HG03280 (cell line): ENCODE measurements around the gene GNAO1.

ENCODE experiments used
- ATAC-seq: cut with Tn5 transposase; IDR thresholded peaks from one replicate; pipeline ENCODE4 v1.9.1; 2021; ENCODE audit warnings: mild to moderate bottlenecking, moderate library complexity; ENCODE audit not compliant: unreplicated experiment

The GNAO1 gene

GRCh38 chr16:56356276-56357240 lies 165.3 kb downstream of the GNAO1 start:
- ATAC-seq, result peak; percentile 90

- no peak for ATAC-seq
These were observed 166.0 kb downstream of the GNAO1 start for GRCh38 chr16:56357241-56357764.

- no peak for ATAC-seq
These were observed 166.6 kb downstream of the GNAO1 start for GRCh38 chr16:56357765-56358322.

- ATAC-seq, result no peak
These were observed 169.1 kb downstream of the GNAO1 start for GRCh38 chr16:56360117-56361008.

GRCh38 chr16:56362057-56362655 lies 170.9 kb downstream of the GNAO1 start:
- no peak for ATAC-seq

- no peak for ATAC-seq
These were observed 171.4 kb downstream of the GNAO1 start for GRCh38 chr16:56362706-56363105.

- ATAC-seq, result no peak
These were observed 172.0 kb downstream of the GNAO1 start for GRCh38 chr16:56363181-56363716.

- ATAC-seq, result no peak
These were observed 172.7 kb downstream of the GNAO1 start for GRCh38 chr16:56363781-56364565.

GRCh38 chr16:56364865-56365264 lies 173.6 kb downstream of the GNAO1 start:
- no peak for ATAC-seq

GRCh38 chr16:56365552-56365951 lies 174.3 kb downstream of the GNAO1 start:
- no peak for ATAC-seq

GRCh38 chr16:56366945-56367344 lies 175.7 kb downstream of the GNAO1 start:
- ATAC-seq, result no peak

GRCh38 chr16:56367764-56368163 lies 176.5 kb downstream of the GNAO1 start:
- no peak for ATAC-seq

- ATAC-seq, result no peak
These were observed 177.3 kb downstream of the GNAO1 start for GRCh38 chr16:56368545-56368944.

GRCh38 chr16:56369202-56369601 lies 177.9 kb downstream of the GNAO1 start:
- no peak for ATAC-seq

- no peak for ATAC-seq
These were observed 179.0 kb downstream of the GNAO1 start for GRCh38 chr16:56370185-56370874.

GRCh38 chr16:56370875-56371659 lies 179.8 kb downstream of the GNAO1 start:
- ATAC-seq, result no peak

GRCh38 chr16:56371660-56371937 lies 180.3 kb downstream of the GNAO1 start:
- ATAC-seq, result no peak

- ATAC-seq, result no peak
These were observed 180.8 kb downstream of the GNAO1 start for GRCh38 chr16:56372013-56372634.
